Peyer's patch (tissue), 4 donors: Measurements from ENCODE around the gene PRCD.

Experiments used
- POLR2A ChIP-seq, 2 donors: fragments of 450-650 bp; IDR thresholded peaks; one replicate each; pipeline ENCODE4 v1.5.1; 2017; ENCODE audit warnings: antibody characterized with exemption in 2 of 2, mild to moderate bottlenecking in 2 of 2, moderate library complexity in 2 of 2
- TF ChIP-seq, protein P1 (sequence below), 6 experiments: fragments of 450-650 bp in 4 of 6; fragments of 200-600 bp in 2 of 6; sonication (generic) in 1 of 6; IDR thresholded peaks; one replicate each; pipeline ENCODE4 v1.5.1; 2017 to 2019; ENCODE audit warnings: antibody characterized with exemption in 6 of 6, mild to moderate bottlenecking in 3 of 6, moderate library complexity in 1 of 6

DNA sequence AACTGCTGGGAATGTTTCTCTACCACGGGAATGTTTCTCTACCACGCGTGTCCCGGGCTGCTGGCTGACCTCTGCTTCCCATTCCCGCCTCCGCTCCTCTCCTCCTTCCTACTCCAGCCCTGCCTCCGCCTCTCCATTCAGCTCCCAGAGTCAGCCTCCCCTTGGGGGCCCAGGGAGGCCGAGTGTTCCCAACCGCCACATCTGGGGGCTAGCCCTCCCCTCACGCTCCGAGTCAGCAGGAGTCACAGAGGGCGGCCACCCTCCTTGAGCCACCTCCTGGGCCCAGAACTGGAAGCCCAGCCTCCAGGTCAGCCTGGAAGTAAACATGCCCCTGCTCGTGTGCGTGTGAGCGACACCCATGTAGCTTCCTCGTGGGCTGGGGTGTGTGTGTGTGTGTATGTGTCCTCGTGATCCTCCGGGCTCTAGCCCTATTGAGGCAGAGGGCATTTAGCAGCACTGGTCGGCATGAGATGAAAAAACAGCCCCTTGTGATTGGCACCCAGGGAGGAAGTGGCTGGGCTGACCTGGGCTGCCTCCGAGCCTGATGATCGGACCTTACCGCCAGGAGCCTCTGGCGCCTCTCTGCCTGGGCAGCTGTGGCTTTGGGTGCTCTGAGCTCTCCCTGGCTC is 9.6 kb upstream of the PRCD start:
- TF ChIP-seq, protein P1, sequence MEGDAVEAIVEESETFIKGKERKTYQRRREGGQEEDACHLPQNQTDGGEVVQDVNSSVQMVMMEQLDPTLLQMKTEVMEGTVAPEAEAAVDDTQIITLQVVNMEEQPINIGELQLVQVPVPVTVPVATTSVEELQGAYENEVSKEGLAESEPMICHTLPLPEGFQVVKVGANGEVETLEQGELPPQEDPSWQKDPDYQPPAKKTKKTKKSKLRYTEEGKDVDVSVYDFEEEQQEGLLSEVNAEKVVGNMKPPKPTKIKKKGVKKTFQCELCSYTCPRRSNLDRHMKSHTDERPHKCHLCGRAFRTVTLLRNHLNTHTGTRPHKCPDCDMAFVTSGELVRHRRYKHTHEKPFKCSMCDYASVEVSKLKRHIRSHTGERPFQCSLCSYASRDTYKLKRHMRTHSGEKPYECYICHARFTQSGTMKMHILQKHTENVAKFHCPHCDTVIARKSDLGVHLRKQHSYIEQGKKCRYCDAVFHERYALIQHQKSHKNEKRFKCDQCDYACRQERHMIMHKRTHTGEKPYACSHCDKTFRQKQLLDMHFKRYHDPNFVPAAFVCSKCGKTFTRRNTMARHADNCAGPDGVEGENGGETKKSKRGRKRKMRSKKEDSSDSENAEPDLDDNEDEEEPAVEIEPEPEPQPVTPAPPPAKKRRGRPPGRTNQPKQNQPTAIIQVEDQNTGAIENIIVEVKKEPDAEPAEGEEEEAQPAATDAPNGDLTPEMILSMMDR (IDR thresholded peaks at IDR 0.05), result peak in 1 of 6 experiments; percentile 9
- TF ChIP-seq POLR2A (IDR thresholded peaks at IDR 0.05), result no peak
